Retinal pigment epithelial cell (primary cell): ENCODE results near the gene NKAIN2.

ENCODE experiments used
- DNase-seq: peaks from one replicate; pipeline ENCODE4 v3.0.0-alpha.2; 2010; ENCODE audit warnings: low read depth
- H3K4me3 ChIP-seq: 2 replicates; pipeline ENCODE4 v1.5.1; 2011; ENCODE audit warnings: mild to moderate bottlenecking, low read length, control low read depth, moderate library complexity
- CTCF ChIP-seq: conservative IDR thresholded peaks from 2 replicates; pipeline ENCODE4 v1.5.1; 2011; ENCODE audit warnings: low read depth, low read length, control low read depth, inconsistent platforms

Gene NKAIN2

GRCh38 chr6:124797224-124797623 lies 993.6 kb downstream of the NKAIN2 start:
- no peak for DNase-seq
- TF ChIP-seq CTCF, result no peak
- no peak overlapping the region for H3K4me3 ChIP-seq

- peak; percentile 40 for TF ChIP-seq CTCF
- H3K4me3 ChIP-seq, result no peak overlapping the region
- no peak for DNase-seq
Measured at GRCh38 chr6:124798942-124799496, 995.4 kb downstream of the NKAIN2 start.

GRCh38 chr6:124799638-124800037 lies 996.0 kb downstream of the NKAIN2 start:
- TF ChIP-seq CTCF, result no peak
- H3K4me3 ChIP-seq, result no peak overlapping the region
- no peak for DNase-seq

- no peak for DNase-seq
- H3K4me3 ChIP-seq, result no peak overlapping the region
- TF ChIP-seq CTCF, result no peak
Measured at GRCh38 chr6:124800222-124800621, 996.6 kb downstream of the NKAIN2 start.

- DNase-seq, result no peak
- H3K4me3 ChIP-seq, result no peak overlapping the region
- TF ChIP-seq CTCF, result no peak
Measured at GRCh38 chr6:124812067-124812466, 1008.4 kb downstream of the NKAIN2 start.

- no peak for DNase-seq
- H3K4me3 ChIP-seq, result no peak overlapping the region
- TF ChIP-seq CTCF, result no peak
Measured at GRCh38 chr6:124819346-124819745, 1015.7 kb downstream of the NKAIN2 start.

- no peak for TF ChIP-seq CTCF
- no peak for DNase-seq
- no peak overlapping the region for H3K4me3 ChIP-seq
Measured at GRCh38 chr6:124822204-124822613, 1018.5 kb downstream of the NKAIN2 start.
